GM23338 (cell line): ENCODE data around the gene CENPV. TPM values are rescaled to one million over a fixed set of nuclear protein-coding genes. Genes with fewer than 3 reads are reported as not detected.

Experiments
- ATAC-seq: fragments of 200-7000 bp; cut with Tn5 transposase; 3 replicates; pipeline ENCODE4 v1.9.1; 2020
- DNase-seq: peaks from one replicate; pipeline ENCODE4 v3.0.0-alpha.2; 2015; ENCODE audit warnings: low spot score
- H2AFZ ChIP-seq: fragments of 200-600 bp; sonication (generic); 2 replicates; pipeline ENCODE4 v1.8.0; 2016; ENCODE audit warnings: antibody characterized with exemption, mild to moderate bottlenecking, moderate library complexity
- H3F3A ChIP-seq: fragments of 200-600 bp; sonication (generic); replicated peaks from 2 replicates; pipeline ENCODE4 v1.8.0; 2017; ENCODE audit warnings: antibody characterized with exemption, mixed run types, low read depth
- H3K27ac ChIP-seq: fragments of 200-600 bp; sonication (generic); 2 replicates; pipeline ENCODE4 v1.6.1; 2016; ENCODE audit warnings: low read depth
- H3K27me3 ChIP-seq: fragments of 200-600 bp; sonication (generic); 2 replicates; pipeline ENCODE4 v1.8.0; 2016; ENCODE audit warnings: mild to moderate bottlenecking, mixed run types, moderate library complexity; ENCODE audit not compliant: insufficient read depth
- H3K36me3 ChIP-seq: fragments of 200-600 bp; sonication (generic); 2 replicates; pipeline ENCODE4 v1.8.0; 2016; ENCODE audit warnings: mild to moderate bottlenecking; ENCODE audit not compliant: insufficient read depth
- H3K4me1 ChIP-seq: fragments of 200-600 bp; sonication (generic); 2 replicates; pipeline ENCODE4 v1.8.0; 2016; ENCODE audit warnings: mild to moderate bottlenecking, moderate library complexity; ENCODE audit not compliant: insufficient read depth
- H3K4me2 ChIP-seq: fragments of 200-600 bp; sonication (generic); 2 replicates; pipeline ENCODE4 v1.7.1; 2017; ENCODE audit warnings: mixed run types
- H3K4me3 ChIP-seq: fragments of 200-600 bp; sonication (generic); 2 replicates; pipeline ENCODE4 v1.6.1; 2016; ENCODE audit warnings: mixed run types
- H3K79me2 ChIP-seq: fragments of 200-600 bp; sonication (generic); replicated peaks from 2 replicates; pipeline ENCODE4 v1.8.0; 2017; ENCODE audit warnings: mild to moderate bottlenecking; ENCODE audit not compliant: insufficient read depth
- H3K9me2 ChIP-seq: fragments of 200-600 bp; sonication (generic); 2 replicates; pipeline ENCODE4 v1.8.0; 2017; ENCODE audit not compliant: insufficient read depth
- H4K20me1 ChIP-seq: fragments of 200-600 bp; sonication (generic); replicated peaks from 2 replicates; pipeline ENCODE4 v1.8.0; 2017; ENCODE audit warnings: mild to moderate bottlenecking; ENCODE audit not compliant: insufficient read depth
- H3K27ac Mint-ChIP-seq: 2 replicates; pipeline ENCODE4 v1.8.0; 2020; ENCODE audit warnings: inconsistent platforms, mild to moderate bottlenecking, moderate library complexity, mixed read lengths
- H3K27me3 Mint-ChIP-seq: 3 replicates; pipeline ENCODE4 v1.8.0; 2022; ENCODE audit warnings: low read depth, mild to moderate bottlenecking, moderate library complexity, mixed read lengths, inconsistent platforms; ENCODE audit not compliant: insufficient read depth, poor library complexity
- H3K36me3 Mint-ChIP-seq: 3 replicates; pipeline ENCODE4 v1.8.0; 2021; ENCODE audit warnings: low read depth, mild to moderate bottlenecking, inconsistent platforms, moderate library complexity, mixed read lengths
- H3K4me1 Mint-ChIP-seq: 3 replicates; pipeline ENCODE4 v1.8.0; 2020; ENCODE audit warnings: mild to moderate bottlenecking, inconsistent platforms, mixed read lengths
- H3K4me3 Mint-ChIP-seq: 3 replicates; pipeline ENCODE4 v1.8.0; 2021; ENCODE audit warnings: moderate library complexity, mild to moderate bottlenecking, inconsistent platforms, mixed read lengths
- H3K9me3 Mint-ChIP-seq: 3 replicates; pipeline ENCODE4 v1.8.0; 2020; ENCODE audit warnings: moderate library complexity, mild to moderate bottlenecking, inconsistent platforms, mixed read lengths
- CREB1 ChIP-seq: fragments of 250-450 bp; sonication (Bioruptor Pico); IDR thresholded peaks from 2 replicates; pipeline ENCODE4 v1.5.0; 2020; ENCODE audit warnings: low read depth, mild to moderate bottlenecking, moderate library complexity
- CTCF ChIP-seq, 2 experiments: fragments of 200-600 bp in 1 of 2; sonication (generic) in 1 of 2; conservative IDR thresholded peaks; 2 replicates each; pipeline versions ENCODE4 v1.5.1 to v1.6.1; 2016 to 2017; ENCODE audit warnings: antibody characterized with exemption in 2 of 2, low read depth in 2 of 2, mild to moderate bottlenecking in 2 of 2, moderate library complexity in 1 of 2
- ETS1 ChIP-seq: IDR thresholded peaks from 2 replicates; pipeline ENCODE4 v1.6.1; 2016; ENCODE audit warnings: antibody characterized with exemption
- EZH2 ChIP-seq: fragments of 200-600 bp; sonication (generic); IDR thresholded peaks from one replicate; pipeline ENCODE4 v1.8.0; 2017; ENCODE audit warnings: antibody characterized with exemption, mild to moderate bottlenecking, low read depth; ENCODE audit not compliant: unreplicated experiment
- JUNB ChIP-seq: IDR thresholded peaks from one replicate; pipeline ENCODE4 v1.6.1; 2016; ENCODE audit warnings: antibody characterized with exemption; ENCODE audit not compliant: unreplicated experiment
- POLR2AphosphoS5 ChIP-seq: IDR thresholded peaks from 2 replicates; pipeline ENCODE4 v1.6.1; 2016; ENCODE audit warnings: antibody characterized with exemption, low read depth
- ZNF114 ChIP-seq: fragments of 250-450 bp; sonication (Bioruptor Pico); IDR thresholded peaks from 2 replicates; pipeline ENCODE4 v1.5.0; 2020; ENCODE audit warnings: mild to moderate bottlenecking, moderate library complexity
- polyA plus RNA-seq: library from polyadenylated mRNA; unstranded; fragments of >200 nt; fragmentation: Nextera tagmentation; extraction: Ambion mirVana; gene quantifications from 2 replicates; pipeline ENCODE4 v1.2.1, GENCODE V29; 2016
- total RNA-seq: library from RNA; depleted of rRNA; stranded (reverse); fragments of >200 nt; shearing (Covaris generic); gene quantifications from 2 replicates; pipeline ENCODE4 v1.2.3, GENCODE V29; 2014
- TF ChIP-seq, protein P1 (sequence below): IDR thresholded peaks from one replicate; pipeline ENCODE4 v1.6.1; 2018; ENCODE audit warnings: antibody characterized with exemption; ENCODE audit not compliant: unreplicated experiment

CENPV gene
- total and polyA plus RNA-seq, 2 experiments from 2014 or later, result 139 to 300 TPM

- TF ChIP-seq, protein P1, sequence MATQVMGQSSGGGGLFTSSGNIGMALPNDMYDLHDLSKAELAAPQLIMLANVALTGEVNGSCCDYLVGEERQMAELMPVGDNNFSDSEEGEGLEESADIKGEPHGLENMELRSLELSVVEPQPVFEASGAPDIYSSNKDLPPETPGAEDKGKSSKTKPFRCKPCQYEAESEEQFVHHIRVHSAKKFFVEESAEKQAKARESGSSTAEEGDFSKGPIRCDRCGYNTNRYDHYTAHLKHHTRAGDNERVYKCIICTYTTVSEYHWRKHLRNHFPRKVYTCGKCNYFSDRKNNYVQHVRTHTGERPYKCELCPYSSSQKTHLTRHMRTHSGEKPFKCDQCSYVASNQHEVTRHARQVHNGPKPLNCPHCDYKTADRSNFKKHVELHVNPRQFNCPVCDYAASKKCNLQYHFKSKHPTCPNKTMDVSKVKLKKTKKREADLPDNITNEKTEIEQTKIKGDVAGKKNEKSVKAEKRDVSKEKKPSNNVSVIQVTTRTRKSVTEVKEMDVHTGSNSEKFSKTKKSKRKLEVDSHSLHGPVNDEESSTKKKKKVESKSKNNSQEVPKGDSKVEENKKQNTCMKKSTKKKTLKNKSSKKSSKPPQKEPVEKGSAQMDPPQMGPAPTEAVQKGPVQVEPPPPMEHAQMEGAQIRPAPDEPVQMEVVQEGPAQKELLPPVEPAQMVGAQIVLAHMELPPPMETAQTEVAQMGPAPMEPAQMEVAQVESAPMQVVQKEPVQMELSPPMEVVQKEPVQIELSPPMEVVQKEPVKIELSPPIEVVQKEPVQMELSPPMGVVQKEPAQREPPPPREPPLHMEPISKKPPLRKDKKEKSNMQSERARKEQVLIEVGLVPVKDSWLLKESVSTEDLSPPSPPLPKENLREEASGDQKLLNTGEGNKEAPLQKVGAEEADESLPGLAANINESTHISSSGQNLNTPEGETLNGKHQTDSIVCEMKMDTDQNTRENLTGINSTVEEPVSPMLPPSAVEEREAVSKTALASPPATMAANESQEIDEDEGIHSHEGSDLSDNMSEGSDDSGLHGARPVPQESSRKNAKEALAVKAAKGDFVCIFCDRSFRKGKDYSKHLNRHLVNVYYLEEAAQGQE, result no peak
These were observed 4.7 kb downstream of the CENPV start (continued) for GRCh38 chr17:16348586-16348985.

GRCh38 chr17:16346721-16347271 is 6.5 kb downstream of the CENPV start:
- Histone ChIP-seq H3K4me3 (no peak overlapping the region), H3K4me2 (no peak overlapping the region), H3K27me3 (peaks cover 5% of the 10 kb centered on the region; the same call in 1 of the 2 replicates), H2AFZ (no peak overlapping the region), H3F3A (peaks cover 11% of the 10 kb centered on the region; the same call in 1 of the 2 replicates), H3K36me3 (peaks cover 40% of the 10 kb centered on the region), H3K27ac (no peak overlapping the region), H4K20me1 (peaks cover 19% of the 10 kb centered on the region), H3K4me1 (peaks cover 14% of the 10 kb centered on the region), H3K79me2 (peaks cover 30% of the 10 kb centered on the region), H3K9me2 (no peaks in the 10 kb centered on the region)
- H3K9me3 Mint-ChIP-seq, result no peaks in the 10 kb centered on the region
- peaks cover 6% of the 10 kb centered on the region; the same call in 1 of the 3 replicates for H3K4me1 Mint-ChIP-seq
- no peak overlapping the region for H3K4me3 Mint-ChIP-seq
- no peak for ATAC-seq
- peaks cover 72% of the 10 kb centered on the region for H3K36me3 Mint-ChIP-seq
- no peaks in the 10 kb centered on the region for H3K27me3 Mint-ChIP-seq
- no peak overlapping the region for H3K27ac Mint-ChIP-seq
- DNase-seq, result no peak
- TF ChIP-seq ZNF114, result no peak
- TF ChIP-seq POLR2AphosphoS5, result peak; percentile 15; the same call in 1 of the 2 replicates

- Mint-ChIP-seq H3K27me3 (no peaks in the 10 kb centered on the region), H3K36me3 (peaks cover 72% of the 10 kb centered on the region), H3K4me1 (no peaks in the 10 kb centered on the region), H3K9me3 (no peaks in the 10 kb centered on the region), H3K27ac (no peak overlapping the region), H3K4me3 (no peak overlapping the region)
- Histone ChIP-seq H4K20me1 (peaks cover 10% of the 10 kb centered on the region), H3K79me2 (peaks cover 18% of the 10 kb centered on the region), H3F3A (peaks cover 13% of the 10 kb centered on the region; the same call in 1 of the 2 replicates), H2AFZ (no peak overlapping the region), H3K4me1 (0 out of 2 replicates have a peak, but pooled peaks cover 3% of the 10 kb centered on the region), H3K27me3 (no peaks in the 10 kb centered on the region), H3K4me3 (no peak overlapping the region), H3K27ac (no peak overlapping the region), H3K4me2 (no peak overlapping the region), H3K9me2 (no peaks in the 10 kb centered on the region), H3K36me3 (peaks cover 40% of the 10 kb centered on the region)
- no peak for ATAC-seq
- no peak for DNase-seq
- TF ChIP-seq CREB1 (CRISPR knock-in tag), result no peak
- no peak for TF ChIP-seq POLR2AphosphoS5
- no peak for TF ChIP-seq JUNB
- no peak for TF ChIP-seq ETS1
- no peak for TF ChIP-seq CTCF (conservative IDR thresholded peaks at IDR 0.05; ENCODE audit: low read depth in 2 of 2)
- TF ChIP-seq EZH2, result no peak
These were observed 7.7 kb downstream of the CENPV start for GRCh38 chr17:16345565-16345964.
